A549 (cell line): ENCODE data around the gene ATP2A2.

Experiments
- CTCF ChIP-seq: fragments of >200 bp; sonication (Bioruptor Twin); formaldehyde crosslinking; IDR thresholded peaks from 3 replicates; pipeline ENCODE4 v1.5.1; 2016
- EP300 ChIP-seq, 2 experiments: fragments of >200 bp; sonication (Bioruptor Twin); formaldehyde crosslinking; IDR thresholded peaks; 2 replicates in 1 of 2; 3 replicates in 1 of 2; pipeline ENCODE4 v1.6.1; 2016 to 2017
- MAZ ChIP-seq: fragments of 150-350 bp; IDR thresholded peaks from 2 replicates; pipeline ENCODE4 v1.6.1; 2014; ENCODE audit warnings: antibody characterized with exemption, low read depth, low read length, borderline replicate concordance
- POLR2A ChIP-seq: IDR thresholded peaks from 2 replicates; pipeline ENCODE4 v1.6.1; 2012; ENCODE audit warnings: mild to moderate bottlenecking, low read length
- ZC3H11A ChIP-seq: fragments of 450-650 bp; IDR thresholded peaks from 2 replicates; pipeline ENCODE4 v1.6.1; 2014; ENCODE audit warnings: antibody characterized with exemption, mild to moderate bottlenecking
- ZSCAN20 ChIP-seq: fragments of 250-450 bp; sonication (Bioruptor Pico); IDR thresholded peaks from 2 replicates; pipeline ENCODE4 v1.8.0; 2022; ENCODE audit warnings: mild to moderate bottlenecking, moderate library complexity
- TF ChIP-seq, protein P1 (sequence below): fragments of 200-600 bp; sonication (generic); IDR thresholded peaks from 2 replicates; pipeline ENCODE4 v1.6.1; 2016; ENCODE audit warnings: antibody characterized with exemption, mild to moderate bottlenecking, moderate library complexity

DNA sequence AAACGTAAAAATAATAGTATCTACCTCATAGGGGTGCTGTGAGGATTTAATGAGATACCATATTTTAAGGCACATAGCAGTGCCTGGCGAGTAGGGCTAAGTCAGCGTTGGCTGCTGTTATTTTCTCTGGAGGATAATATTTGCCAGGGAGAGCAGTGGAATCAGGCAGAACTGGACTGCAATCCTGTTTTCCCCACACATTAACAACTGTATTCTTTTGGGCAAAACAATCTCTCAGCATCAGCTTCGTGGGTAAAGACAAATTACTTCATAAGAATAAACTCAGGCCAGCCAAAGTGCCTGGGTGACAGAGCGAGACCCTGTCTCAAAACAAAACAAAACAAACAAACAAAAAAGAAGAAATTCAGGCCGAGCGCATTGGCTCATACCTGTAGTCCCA lies 29.7 kb upstream of the ATP2A2 start:
- TF ChIP-seq MAZ (no peak), EP300 (IDR thresholded peaks at IDR 0.05) (no peak), CTCF (no peak), POLR2A (no peak), ZSCAN20 (no peak), ZC3H11A (no peak)
- TF ChIP-seq, protein P1, sequence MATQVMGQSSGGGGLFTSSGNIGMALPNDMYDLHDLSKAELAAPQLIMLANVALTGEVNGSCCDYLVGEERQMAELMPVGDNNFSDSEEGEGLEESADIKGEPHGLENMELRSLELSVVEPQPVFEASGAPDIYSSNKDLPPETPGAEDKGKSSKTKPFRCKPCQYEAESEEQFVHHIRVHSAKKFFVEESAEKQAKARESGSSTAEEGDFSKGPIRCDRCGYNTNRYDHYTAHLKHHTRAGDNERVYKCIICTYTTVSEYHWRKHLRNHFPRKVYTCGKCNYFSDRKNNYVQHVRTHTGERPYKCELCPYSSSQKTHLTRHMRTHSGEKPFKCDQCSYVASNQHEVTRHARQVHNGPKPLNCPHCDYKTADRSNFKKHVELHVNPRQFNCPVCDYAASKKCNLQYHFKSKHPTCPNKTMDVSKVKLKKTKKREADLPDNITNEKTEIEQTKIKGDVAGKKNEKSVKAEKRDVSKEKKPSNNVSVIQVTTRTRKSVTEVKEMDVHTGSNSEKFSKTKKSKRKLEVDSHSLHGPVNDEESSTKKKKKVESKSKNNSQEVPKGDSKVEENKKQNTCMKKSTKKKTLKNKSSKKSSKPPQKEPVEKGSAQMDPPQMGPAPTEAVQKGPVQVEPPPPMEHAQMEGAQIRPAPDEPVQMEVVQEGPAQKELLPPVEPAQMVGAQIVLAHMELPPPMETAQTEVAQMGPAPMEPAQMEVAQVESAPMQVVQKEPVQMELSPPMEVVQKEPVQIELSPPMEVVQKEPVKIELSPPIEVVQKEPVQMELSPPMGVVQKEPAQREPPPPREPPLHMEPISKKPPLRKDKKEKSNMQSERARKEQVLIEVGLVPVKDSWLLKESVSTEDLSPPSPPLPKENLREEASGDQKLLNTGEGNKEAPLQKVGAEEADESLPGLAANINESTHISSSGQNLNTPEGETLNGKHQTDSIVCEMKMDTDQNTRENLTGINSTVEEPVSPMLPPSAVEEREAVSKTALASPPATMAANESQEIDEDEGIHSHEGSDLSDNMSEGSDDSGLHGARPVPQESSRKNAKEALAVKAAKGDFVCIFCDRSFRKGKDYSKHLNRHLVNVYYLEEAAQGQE: no peak
